Stimulated activated naive B cell treated with anti-CD40 and anti-IgM and Interleukin-4, amounts not matched to agents 10 μg/mL and 1 μg/mL and 100 μg/mL, for 72 hours (primary cell): Measurements from ENCODE around the gene CDH18.
A peak's percentile ranks its signal among the peaks of the same experiment; 100 is the strongest.

Experiments used
- ATAC-seq, 2 donors: fragments of 150-1000 bp; cut with Tn5 transposase; replicated peaks; 2 replicates each; pipeline ENCODE4 v1.10.0; 2021; ENCODE audit warnings: moderate library complexity in 1 of 2
- DNase-seq: peaks from one replicate; pipeline ENCODE4 v3.0.0; 2021
- H3K27ac Mint-ChIP-seq: one replicate; pipeline ENCODE4 v1.8.0; 2022; ENCODE audit warnings: mild to moderate bottlenecking, mixed read lengths
- H3K27me3 Mint-ChIP-seq, 2 donors: one replicate each; pipeline ENCODE4 v1.8.0; 2022; ENCODE audit warnings: mixed read lengths in 2 of 2
- H3K36me3 Mint-ChIP-seq, 2 donors: one replicate each; pipeline ENCODE4 v1.8.0; 2022; ENCODE audit warnings: mixed read lengths in 2 of 2, mild to moderate bottlenecking in 1 of 2
- H3K4me1 Mint-ChIP-seq, 2 donors: one replicate each; pipeline ENCODE4 v1.8.0; 2022; ENCODE audit warnings: mixed read lengths in 2 of 2, mild to moderate bottlenecking in 1 of 2
- H3K4me3 Mint-ChIP-seq, 2 donors: one replicate each; pipeline ENCODE4 v1.8.0; 2022; ENCODE audit warnings: mild to moderate bottlenecking in 2 of 2, mixed read lengths in 2 of 2, moderate library complexity in 1 of 2
- H3K9me3 Mint-ChIP-seq, 2 donors: one replicate each; pipeline ENCODE4 v1.8.0; 2022; ENCODE audit warnings: mixed read lengths in 2 of 2, mild to moderate bottlenecking in 1 of 2

CDH18 gene

DNA sequence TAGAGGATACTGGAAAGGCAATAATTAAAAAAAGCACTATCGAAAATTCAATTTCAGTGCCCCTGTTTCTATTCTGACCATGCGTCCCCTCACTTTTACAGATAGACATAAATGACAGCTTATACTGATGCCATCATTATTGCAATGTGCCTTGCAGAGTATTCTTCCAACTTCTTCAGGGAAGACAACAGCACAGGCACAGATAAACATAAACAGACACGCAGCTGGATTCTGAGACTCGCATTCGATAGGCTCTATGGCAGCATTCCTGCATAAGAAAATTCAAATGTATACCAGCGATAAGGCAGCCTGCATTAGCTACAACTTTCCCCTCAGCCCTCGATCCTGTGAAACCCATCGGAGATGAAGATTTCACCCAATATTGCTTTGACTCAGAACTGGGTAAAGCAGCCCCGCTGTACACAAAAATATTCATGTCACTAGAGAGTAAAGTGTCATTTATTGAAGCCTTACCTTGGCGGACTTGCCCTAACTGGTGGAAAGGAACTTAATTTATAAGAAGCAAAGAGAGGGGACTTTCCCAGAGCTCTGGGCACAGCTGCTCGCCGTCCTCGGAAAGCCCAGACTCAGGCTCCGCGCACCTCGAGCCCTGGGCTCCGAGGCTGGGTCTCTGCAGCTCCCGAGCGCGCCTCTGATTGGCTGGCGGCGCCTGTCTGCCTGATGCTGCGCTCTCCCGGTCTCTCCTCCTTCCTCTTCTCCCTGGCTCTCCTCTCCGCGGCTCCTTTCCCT, at the start of gene CDH18:
TSS of gene CDH18 (minus strand) at position 589 of the 750 bp plus-strand sequence. CDS start 149,214 bp downstream, outside the sequence.
- Mint-ChIP-seq H3K4me3 (no peak within 1 kb of the TSS), H3K9me3 (no peaks in the 10 kb centered on the region), H3K27ac (no peak within 1 kb of the TSS), H3K27me3 (no peaks in the 10 kb centered on the region), H3K36me3 (no peaks in the 10 kb centered on the region), H3K4me1 (no peaks in the 10 kb centered on the region)
- DNase-seq = no peak
- peak; percentile 55 to 58 for ATAC-seq

DNA sequence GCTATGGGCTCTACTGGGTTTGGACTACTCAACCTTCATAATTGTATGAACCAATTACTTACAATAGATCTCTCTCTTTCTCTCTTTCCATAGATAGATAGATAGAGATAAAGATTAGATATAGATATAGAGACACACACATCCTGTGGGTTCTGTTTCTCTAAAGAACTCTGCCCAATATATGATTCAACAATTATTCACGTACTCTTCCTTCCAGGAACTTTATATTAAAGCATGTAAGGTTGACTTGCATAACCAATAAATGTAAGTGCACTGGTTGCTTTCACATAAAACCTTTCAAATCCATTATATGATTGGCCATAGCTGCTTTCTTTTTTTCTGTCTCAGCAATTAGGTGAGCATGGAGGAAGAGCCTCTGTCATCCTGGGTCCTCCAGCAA, 46.7 kb upstream of the CDH18 start:
- H3K4me3 Mint-ChIP-seq = no peak overlapping the region
- no peaks in the 10 kb centered on the region for H3K4me1 Mint-ChIP-seq
- ATAC-seq = no peak
- H3K36me3 Mint-ChIP-seq = no peaks in the 10 kb centered on the region
- no peak for DNase-seq
- peaks cover 10 to 13% of the 10 kb centered on the region in 2 donors for H3K9me3 Mint-ChIP-seq
- no peaks in the 10 kb centered on the region for H3K27me3 Mint-ChIP-seq
- H3K27ac Mint-ChIP-seq = no peak overlapping the region

DNA sequence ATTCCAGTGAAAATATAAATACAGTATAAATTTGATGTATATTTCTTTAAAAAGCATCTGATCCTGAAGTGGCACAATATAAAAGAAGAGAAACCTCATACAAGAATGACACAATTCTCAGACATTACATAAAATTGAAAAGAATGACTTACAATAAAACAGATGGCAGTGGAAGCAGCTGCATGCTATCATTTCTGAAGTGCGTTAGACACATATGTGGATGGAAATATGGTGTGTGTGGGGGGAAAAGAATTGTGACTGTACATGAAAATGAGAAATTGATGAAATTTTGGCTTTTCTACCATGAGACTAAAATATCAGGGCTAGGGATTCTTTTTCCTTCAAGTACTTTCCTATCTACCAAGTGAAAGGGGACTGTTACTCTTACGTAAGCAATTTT, 45.9 kb upstream of the CDH18 start:
- no peak overlapping the region for H3K27ac Mint-ChIP-seq
- ATAC-seq (no peak), DNase-seq (no peak)
- H3K4me1 Mint-ChIP-seq = no peaks in the 10 kb centered on the region
- no peaks in the 10 kb centered on the region for H3K27me3 Mint-ChIP-seq
- H3K9me3 Mint-ChIP-seq = peaks cover 7 to 11% of the 10 kb centered on the region in 2 donors
- H3K4me3 Mint-ChIP-seq = no peak overlapping the region
- no peaks in the 10 kb centered on the region for H3K36me3 Mint-ChIP-seq

- no peaks in the 10 kb centered on the region for H3K27me3 Mint-ChIP-seq
- no peaks in the 10 kb centered on the region for H3K4me1 Mint-ChIP-seq
- H3K4me3 Mint-ChIP-seq = no peak overlapping the region
- H3K9me3 Mint-ChIP-seq = peaks cover 5 to 6% of the 10 kb centered on the region in 2 donors
- ATAC-seq = no peak
- DNase-seq = no peak
- no peaks in the 10 kb centered on the region for H3K36me3 Mint-ChIP-seq
- H3K27ac Mint-ChIP-seq = peak overlapping the region; percentile 5
Observed at GRCh38 chr5:20032896-20033295, 44.9 kb upstream of the CDH18 start.

DNA sequence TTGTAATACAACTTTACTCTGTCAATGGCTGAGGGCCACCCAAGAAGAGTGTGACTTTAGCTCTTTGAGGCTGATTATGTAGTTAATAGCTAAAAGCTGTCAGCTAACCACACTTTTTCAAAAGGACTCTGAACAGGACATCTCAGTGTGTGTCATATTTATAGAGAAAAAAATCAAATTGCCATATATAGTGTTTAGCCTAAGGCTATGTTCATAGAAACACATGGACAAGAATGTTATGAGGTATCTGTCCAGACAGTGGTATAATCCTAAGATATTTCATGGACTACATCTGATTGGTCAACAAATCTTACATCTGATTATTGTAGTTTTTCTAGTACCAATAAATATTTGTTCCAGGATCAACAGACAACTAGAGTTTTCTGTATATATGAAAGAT, 42.1 kb upstream of the CDH18 start:
- Mint-ChIP-seq H3K27ac (no peak overlapping the region), H3K4me1 (no peaks in the 10 kb centered on the region), H3K9me3 (no peaks in the 10 kb centered on the region), H3K4me3 (no peak overlapping the region), H3K36me3 (no peaks in the 10 kb centered on the region), H3K27me3 (no peaks in the 10 kb centered on the region)
- ATAC-seq = no peak
- no peak for DNase-seq

DNA sequence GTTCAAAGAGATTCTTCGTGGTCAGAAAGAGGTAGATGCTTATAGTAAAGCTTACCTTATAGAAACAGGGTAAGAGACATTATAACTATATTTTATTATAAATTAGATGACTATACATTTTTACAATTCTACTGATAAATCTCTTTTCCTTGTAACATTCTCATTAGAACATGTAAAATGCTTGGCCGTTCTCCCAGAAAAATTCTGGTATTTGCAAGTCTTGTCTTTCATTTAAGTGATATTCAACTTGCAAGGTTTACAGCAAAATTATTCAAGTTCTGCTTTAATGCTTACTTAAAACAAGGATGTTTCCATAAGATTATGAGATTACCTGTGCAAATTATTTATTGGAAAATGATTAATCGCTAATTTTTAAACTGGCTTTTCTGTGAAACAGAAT, 41.3 kb upstream of the CDH18 start:
- Mint-ChIP-seq H3K4me3 (no peak overlapping the region), H3K27ac (no peak overlapping the region), H3K27me3 (no peaks in the 10 kb centered on the region), H3K36me3 (no peaks in the 10 kb centered on the region), H3K9me3 (no peaks in the 10 kb centered on the region), H3K4me1 (no peaks in the 10 kb centered on the region)
- DNase-seq (no peak), ATAC-seq (no peak)

- Mint-ChIP-seq H3K4me1 (no peaks in the 10 kb centered on the region), H3K36me3 (no peaks in the 10 kb centered on the region)
- ATAC-seq = no peak
Observed at GRCh38 chr5:20028506-20028905, 40.5 kb upstream of the CDH18 start.

DNA sequence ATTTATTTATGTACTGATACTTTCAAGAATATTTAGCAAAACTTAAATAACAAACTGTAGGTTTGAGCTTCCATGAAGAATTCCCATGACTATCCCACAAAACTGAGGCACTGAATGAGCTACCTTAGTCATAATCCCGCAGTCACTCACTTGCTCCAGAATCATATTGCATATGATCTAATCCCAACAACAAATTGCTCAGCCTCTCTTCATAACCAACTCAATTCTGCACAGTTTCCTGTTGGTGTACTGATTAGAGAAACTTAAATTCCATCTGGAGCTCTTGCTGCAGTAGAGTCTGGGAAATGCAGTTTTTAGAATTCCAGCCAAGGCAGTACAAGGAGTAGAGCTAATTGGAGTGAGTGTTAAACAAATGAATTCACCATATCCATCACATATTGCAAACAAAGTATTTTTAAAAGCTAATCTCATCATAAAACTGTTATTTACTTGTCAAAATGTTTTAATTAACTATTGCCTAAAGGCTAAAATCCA, 35.7 kb upstream of the CDH18 start:
- DNase-seq = no peak

More at GRCh38 chr5:20028506-20028905, 40.5 kb upstream of the CDH18 start:
- Mint-ChIP-seq H3K27ac (no peak overlapping the region), H3K4me3 (no peak overlapping the region), H3K9me3 (no peaks in the 10 kb centered on the region), H3K27me3 (no peaks in the 10 kb centered on the region)
- no peak for DNase-seq

DNA sequence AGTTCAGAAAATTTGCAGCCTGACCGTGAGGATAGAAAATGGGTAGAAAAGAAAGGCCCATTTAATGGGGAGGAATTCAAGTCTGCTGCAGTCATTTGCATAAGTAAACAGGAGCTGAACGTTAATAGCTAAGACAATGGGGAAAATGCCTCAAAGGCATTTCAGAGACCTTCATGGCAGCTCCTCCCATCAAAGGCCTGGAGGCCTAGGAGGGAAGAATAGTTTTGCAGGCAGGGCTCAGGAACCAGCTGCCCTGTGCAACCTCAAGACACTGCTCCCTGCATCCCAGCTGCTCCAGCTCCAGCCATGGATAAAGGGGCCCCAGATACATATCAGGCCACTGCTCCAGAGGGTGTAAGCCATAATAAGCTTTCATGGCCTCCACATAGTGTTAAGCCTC, 32.2 kb upstream of the CDH18 start:
- H3K27ac Mint-ChIP-seq = no peak overlapping the region
- H3K4me1 Mint-ChIP-seq = no peaks in the 10 kb centered on the region
- peaks cover 7 to 13% of the 10 kb centered on the region in 2 donors for H3K9me3 Mint-ChIP-seq
- DNase-seq (no peak), ATAC-seq (no peak)
- no peak overlapping the region for H3K4me3 Mint-ChIP-seq
- H3K27me3 Mint-ChIP-seq = no peaks in the 10 kb centered on the region
- H3K36me3 Mint-ChIP-seq = no peaks in the 10 kb centered on the region

More for the DNA sequence above, 35.7 kb upstream of the CDH18 start:
- no peak for ATAC-seq
- Mint-ChIP-seq H3K27me3 (no peaks in the 10 kb centered on the region), H3K9me3 (peaks cover 0 to 5% of the 10 kb centered on the region in 2 donors), H3K4me1 (no peaks in the 10 kb centered on the region), H3K27ac (no peak overlapping the region), H3K36me3 (no peaks in the 10 kb centered on the region), H3K4me3 (no peak overlapping the region)

- H3K36me3 Mint-ChIP-seq = no peaks in the 10 kb centered on the region
- no peak for ATAC-seq
- no peak for DNase-seq
- H3K27me3 Mint-ChIP-seq = no peaks in the 10 kb centered on the region
- H3K4me1 Mint-ChIP-seq = no peaks in the 10 kb centered on the region
- no peak overlapping the region for H3K27ac Mint-ChIP-seq
- H3K4me3 Mint-ChIP-seq = no peak overlapping the region
- peaks cover 7 to 14% of the 10 kb centered on the region in 2 donors for H3K9me3 Mint-ChIP-seq
Observed at GRCh38 chr5:20017021-20017420, 29.0 kb upstream of the CDH18 start.

DNA sequence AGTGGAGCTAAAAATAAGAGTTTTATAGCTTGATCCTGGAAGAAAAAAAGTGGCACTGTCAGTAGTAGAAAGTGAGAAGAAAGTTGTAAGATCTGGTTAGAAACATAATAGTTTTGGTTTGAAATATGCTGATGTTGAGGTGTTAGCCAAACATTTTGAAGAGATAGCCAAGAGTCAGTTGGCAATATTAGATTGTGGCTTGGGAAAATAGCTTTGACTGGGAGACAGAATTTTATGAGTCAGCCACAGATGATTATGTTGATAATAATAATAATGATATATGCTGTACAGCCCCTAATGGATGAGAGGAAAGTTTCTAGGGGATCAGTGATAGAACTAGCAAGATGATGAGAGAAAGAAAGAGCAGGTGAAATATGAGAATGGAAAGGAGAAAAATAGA, 12.4 kb upstream of the CDH18 start:
- Mint-ChIP-seq H3K9me3 (peaks cover 4 to 5% of the 10 kb centered on the region in 2 donors), H3K4me1 (no peaks in the 10 kb centered on the region), H3K27ac (no peak overlapping the region), H3K27me3 (no peaks in the 10 kb centered on the region), H3K4me3 (no peak overlapping the region), H3K36me3 (no peaks in the 10 kb centered on the region)
- ATAC-seq = no peak
- DNase-seq = no peak

GRCh38 chr5:19988457-19988856, 457 bp upstream of the CDH18 start:
- Mint-ChIP-seq H3K36me3 (no peaks in the 10 kb centered on the region), H3K9me3 (no peaks in the 10 kb centered on the region), H3K4me1 (no peaks in the 10 kb centered on the region), H3K27ac (no peak overlapping the region), H3K27me3 (no peaks in the 10 kb centered on the region), H3K4me3 (no peak overlapping the region)
- no peak for ATAC-seq
- no peak for DNase-seq

DNA sequence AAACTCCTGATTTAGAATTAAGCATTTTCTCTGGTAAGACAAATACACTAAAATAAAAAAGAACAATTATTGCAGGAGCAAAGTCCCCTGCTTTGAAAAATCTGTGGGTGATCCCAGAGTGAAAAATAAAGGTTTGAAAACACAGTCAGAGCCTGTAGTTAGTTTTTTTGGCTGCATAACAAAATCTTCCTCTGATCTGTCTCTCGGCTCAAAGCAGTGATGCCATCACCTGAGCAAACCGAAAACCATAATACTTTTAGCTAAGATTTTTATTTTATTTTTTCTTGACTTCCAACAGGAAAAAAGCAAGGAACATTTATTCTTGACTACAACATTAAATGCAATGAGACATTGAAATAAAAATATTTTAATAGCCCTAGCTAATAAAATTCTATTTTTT, 1.2 kb downstream of the CDH18 start:
- no peak for ATAC-seq
- no peak for DNase-seq

GRCh38 chr5:19986031-19986619, 1.9 kb downstream of the CDH18 start:
- H3K4me3 Mint-ChIP-seq = no peak overlapping the region
- H3K27ac Mint-ChIP-seq = no peak overlapping the region
- no peaks in the 10 kb centered on the region for H3K9me3 Mint-ChIP-seq
- no peaks in the 10 kb centered on the region for H3K36me3 Mint-ChIP-seq
- no peaks in the 10 kb centered on the region for H3K27me3 Mint-ChIP-seq
- no peaks in the 10 kb centered on the region for H3K4me1 Mint-ChIP-seq
- no peak for DNase-seq
- ATAC-seq = no peak

More for the DNA sequence above, 1.2 kb downstream of the CDH18 start:
- Mint-ChIP-seq H3K4me1 (no peaks in the 10 kb centered on the region), H3K4me3 (no peak overlapping the region), H3K27ac (no peak overlapping the region), H3K9me3 (no peaks in the 10 kb centered on the region), H3K36me3 (no peaks in the 10 kb centered on the region), H3K27me3 (no peaks in the 10 kb centered on the region)

DNA sequence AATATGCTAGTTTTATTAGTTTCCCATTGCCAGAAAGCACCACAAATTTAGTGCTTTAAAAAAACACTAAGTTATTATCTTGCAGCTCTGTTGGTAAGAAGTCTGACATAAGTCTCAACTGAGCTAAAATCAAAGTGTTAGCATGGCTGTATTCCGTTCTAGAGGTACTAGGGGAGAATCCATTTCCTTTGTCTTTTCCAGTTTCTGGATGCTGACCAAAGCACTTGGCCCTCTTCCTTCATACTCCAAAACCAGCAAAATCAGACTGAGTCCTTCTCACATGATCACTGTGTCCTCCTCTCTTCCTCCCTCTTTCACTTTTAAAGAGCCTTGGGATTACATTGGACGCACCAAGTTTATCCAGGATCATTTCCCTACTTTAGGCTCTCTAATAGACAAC, 9.5 kb downstream of the CDH18 start:
- Mint-ChIP-seq H3K36me3 (no peaks in the 10 kb centered on the region), H3K27ac (no peak overlapping the region), H3K4me1 (no peaks in the 10 kb centered on the region), H3K27me3 (no peaks in the 10 kb centered on the region), H3K4me3 (no peak overlapping the region), H3K9me3 (peaks cover 0 to 1% of the 10 kb centered on the region in 2 donors)
- ATAC-seq (no peak), DNase-seq (no peak)
